Activated CD4-positive, CD25-positive, alpha-beta regulatory T cell (primary cell): ENCODE data around the gene SCN2B.

ENCODE experiments used
- DNase-seq, 4 experiments: peaks; one replicate each; lab custom pipeline; 2025; lab: John Stamatoyannopoulos, UW

The SCN2B gene

GRCh38 chr11:118174006-118174567, 2.4 kb downstream of the SCN2B start:
- no peak for DNase-seq

GRCh38 chr11:118172356-118172755, 4.1 kb downstream of the SCN2B start:
- no peak for DNase-seq

DNA sequence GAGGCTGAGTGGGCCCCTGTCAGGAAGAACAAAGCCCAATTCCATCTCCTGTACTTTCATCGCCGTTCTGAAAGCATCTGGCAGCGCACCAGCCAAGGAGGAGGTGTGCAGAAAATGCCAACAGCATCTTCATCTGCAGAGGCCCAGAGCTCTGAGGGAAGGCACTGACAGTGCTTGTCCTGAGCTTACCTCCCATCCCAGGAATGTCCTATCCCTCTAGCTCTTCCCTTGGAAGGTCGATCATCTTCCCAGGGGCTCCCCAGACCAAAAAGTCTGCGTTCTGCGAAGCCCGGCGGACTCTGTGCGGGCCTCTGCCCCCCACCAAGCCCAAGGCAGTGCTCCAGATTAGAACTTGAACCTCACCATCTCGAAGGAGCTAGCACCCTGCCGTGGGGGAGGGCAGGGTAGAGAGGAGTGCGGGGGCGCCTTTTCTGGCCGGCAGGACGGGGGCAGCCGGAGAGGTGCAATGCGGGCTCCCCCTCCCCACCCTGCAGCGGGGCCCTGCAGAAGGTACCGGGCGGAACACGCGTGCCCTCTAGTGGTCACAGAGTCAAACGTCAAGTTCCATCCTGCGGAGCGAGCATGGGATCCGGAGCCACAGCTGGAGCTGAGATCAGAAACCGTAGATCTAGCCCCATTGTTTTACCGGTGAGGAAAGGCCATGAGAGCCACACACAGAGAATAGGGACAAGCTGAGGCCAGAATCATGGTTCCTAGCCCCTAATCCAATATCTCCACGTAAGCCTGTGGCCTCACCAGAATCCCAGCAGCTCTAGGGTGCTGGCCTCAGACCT, 5.0 kb downstream of the SCN2B start:
- peak; percentile 47 to 55 (median 48) for DNase-seq

- DNase-seq, result no peak
Observed at GRCh38 chr11:118170882-118171268, 5.6 kb downstream of the SCN2B start.

- no peak for DNase-seq
Observed at GRCh38 chr11:118170231-118170630, 6.2 kb downstream of the SCN2B start.

DNA sequence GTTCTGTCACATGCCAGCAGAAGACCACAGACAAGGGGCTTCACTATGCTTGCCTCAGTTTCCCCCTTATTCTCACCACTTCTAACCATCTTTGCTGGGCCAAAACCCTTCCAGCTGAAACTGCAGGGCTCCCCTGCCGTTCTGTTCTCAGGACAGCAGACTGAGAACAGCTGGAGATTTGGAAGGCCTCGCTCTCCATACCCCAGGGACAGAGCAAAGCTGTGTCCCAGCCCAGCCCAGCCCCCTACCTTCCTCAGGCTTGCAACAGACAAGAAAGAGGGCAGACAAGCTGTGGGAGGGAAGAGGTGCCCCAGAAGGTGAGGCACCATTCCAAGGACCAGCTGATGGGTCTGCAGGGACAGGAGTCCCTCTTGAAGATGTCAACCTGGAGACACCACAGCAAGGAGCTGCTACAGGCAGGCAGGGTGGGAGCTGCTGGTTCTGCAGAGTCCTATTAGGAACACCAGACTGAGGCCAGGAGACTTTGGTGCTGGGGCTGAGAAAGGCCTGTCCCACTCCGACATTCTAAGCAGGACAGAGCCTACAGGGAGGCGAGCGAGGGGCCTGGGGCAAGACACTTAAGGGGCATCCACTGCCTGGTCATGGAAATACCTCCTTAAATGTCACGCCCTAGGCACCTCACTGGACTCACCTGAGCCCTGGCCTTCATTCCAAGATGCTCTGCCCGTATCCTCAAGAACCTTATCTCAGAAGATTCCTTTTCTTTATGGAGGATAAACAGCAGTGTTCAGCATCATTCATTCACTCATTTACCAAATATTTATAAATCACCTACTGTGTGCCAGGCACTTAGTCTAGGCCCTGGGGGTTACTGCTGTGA, 6.9 kb downstream of the SCN2B start:
- no peak for DNase-seq

DNA sequence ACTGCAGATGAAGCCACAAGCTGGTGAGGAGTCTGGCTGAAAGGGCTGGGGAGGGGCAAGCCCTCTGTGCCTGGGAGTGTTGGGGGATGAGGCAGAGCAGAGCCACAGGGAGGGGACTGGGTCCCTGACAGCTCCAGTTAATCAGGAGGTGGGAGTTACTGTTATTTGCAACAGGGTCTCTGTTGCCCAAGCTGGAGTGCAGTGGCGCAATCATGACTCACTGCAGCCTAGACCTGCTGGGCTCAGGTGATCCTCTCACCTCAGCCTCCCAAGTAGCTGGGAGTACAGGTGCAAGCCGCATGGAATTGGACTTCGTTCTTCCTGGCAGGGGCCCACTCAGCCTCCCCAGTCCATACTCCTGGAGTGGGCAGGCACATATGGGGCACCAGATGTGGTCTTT, 7.7 kb downstream of the SCN2B start:
- no peak for DNase-seq

DNA sequence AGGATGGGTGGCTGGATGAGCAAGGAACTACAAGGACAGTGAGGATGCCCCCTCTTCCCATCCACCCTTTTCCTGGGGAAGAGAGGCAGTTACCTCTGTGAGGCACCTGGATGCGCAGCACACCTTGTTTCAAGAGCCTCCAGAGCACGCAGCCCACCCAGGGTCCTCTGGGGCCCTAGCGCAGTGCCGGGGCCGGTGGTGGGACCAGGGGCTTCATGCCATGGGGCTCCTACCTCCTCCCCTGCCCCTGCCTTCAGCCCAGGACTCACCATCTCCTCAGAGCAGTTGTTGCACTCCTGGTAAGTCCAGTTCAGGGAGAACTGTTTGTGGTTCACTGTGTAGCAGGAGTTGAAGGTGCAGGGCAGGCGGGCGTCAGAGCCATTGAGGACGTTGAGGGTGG, 8.1 kb downstream of the SCN2B start:
- DNase-seq, result no peak

- no peak for DNase-seq
Observed at GRCh38 chr11:118167906-118168305, 8.5 kb downstream of the SCN2B start.

GRCh38 chr11:118167253-118167652, 9.2 kb downstream of the SCN2B start:
- DNase-seq, result no peak

GRCh38 chr11:118166641-118167040, 9.8 kb downstream of the SCN2B start:
- no peak for DNase-seq

- DNase-seq, result no peak
Observed at GRCh38 chr11:118164885-118165284, 11.6 kb downstream of the SCN2B start.

GRCh38 chr11:118163494-118163893, 12.9 kb downstream of the SCN2B start:
- no peak for DNase-seq

- no peak for DNase-seq
Observed at GRCh38 chr11:118162846-118163245, 13.6 kb downstream of the SCN2B start.

DNA sequence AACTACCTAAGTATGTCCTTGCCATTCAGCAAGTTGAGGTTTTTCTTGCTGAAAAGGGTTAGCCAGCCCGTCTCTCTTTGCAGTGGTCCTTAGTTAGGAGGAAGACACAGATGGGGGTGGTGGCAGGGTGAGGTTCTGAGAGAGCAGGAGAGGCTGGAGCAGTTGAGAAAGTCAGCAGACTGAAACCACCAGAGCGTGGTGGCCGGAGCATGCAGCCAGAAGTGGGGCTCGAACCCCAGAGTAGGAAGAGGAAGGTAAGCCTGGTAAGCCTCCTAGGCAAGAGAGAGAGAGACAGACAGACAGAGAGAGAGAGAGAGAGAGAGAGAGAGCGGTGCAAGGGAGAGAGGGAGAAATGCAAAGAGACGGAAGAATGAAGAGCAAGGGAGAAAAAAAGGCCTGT, 14.7 kb downstream of the SCN2B start:
- DNase-seq, result no peak

- no peak for DNase-seq
Observed at GRCh38 chr11:118157186-118157895, 19.1 kb downstream of the SCN2B start.

DNA sequence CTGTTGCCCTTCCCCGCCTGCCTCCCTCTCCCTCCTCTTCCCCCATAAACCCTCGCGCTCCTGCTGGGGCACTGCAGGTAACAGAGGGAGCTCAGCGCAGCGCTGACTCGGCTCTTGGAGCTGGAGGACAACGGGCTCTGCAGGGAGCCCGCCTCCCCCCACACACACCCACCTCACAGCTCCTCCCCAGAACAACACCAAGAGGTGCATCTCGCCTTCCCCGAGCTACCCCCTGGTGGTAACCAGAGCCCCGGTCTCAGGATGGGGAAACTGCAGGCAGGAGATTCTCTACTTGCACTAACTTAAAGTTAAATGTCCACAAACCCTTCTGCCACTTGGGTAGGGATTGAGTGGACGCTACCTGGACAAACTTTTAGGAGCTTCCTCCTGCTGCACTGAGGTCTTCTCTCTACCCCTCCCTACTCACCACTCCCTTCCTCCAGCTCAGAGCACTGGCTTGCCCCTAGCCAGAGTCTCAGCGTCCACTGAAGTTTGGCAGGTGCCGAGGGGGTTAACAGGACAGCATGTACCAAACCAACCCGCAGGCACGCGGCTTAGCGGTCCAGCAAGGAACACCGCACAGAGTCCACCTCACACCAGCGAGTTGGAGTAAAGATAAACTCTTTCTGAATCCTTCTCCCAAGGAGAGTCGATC, 19.8 kb downstream of the SCN2B start:
- DNase-seq, result peak in 1 of 4 experiments; percentile 10

- DNase-seq, result no peak
Observed at GRCh38 chr11:118155776-118156530, 20.5 kb downstream of the SCN2B start.

- DNase-seq, result no peak
Observed at GRCh38 chr11:118154641-118155040, 21.8 kb downstream of the SCN2B start.

DNA sequence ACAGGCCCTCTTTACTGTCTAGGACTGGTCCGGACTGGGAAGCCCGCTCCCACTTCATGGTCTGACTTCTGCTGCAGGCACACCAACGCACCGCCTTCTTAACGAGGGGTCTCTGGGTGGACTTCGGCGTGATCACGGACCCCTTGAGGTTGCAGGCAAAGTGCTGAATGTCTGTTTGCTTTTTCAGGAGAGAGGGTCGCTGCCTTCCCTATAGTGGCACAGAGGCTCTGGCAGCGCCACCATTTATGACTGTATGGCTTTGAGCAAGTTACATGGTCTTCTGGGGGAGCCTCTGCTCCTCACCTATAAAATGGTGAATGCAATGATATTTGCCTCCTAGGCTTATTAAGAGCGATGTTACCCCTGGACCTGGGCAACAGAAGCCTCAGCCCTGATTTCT, 22.5 kb downstream of the SCN2B start:
- DNase-seq, result no peak

GRCh38 chr11:118153516-118153915, 22.9 kb downstream of the SCN2B start:
- DNase-seq, result no peak
